CD4-positive, alpha-beta T cell treated with Interleukin-21 for 1 hour (primary cell): Measurements from ENCODE around the gene ADD2.
"Not testable (repeated sequence)": the region's sequence is repeated elsewhere in the genome, so short reads cannot be mapped to it uniquely, and the experiment has no call there.

Source experiments
- DNase-seq: peaks from one replicate; pipeline ENCODE4 v3.0.0-alpha.2; 2020

Gene ADD2

DNA sequence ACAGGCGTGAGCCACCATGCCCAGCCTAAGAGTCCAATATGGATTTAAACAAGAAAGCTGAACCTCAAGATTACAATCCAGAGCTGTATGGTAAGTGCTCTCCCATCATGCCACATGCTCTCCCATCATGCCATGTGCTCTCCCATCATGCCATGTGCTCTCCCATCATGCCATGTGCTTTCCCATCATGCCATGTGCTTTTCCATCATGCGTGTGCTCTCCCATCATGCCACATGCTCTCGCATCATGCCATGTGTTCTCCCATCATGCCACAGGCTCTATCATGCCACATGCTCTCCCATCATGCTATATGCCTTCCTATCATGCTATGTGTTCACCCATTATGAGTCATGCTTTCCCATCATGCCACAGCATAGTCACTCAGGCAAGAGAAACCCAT is 20.7 kb downstream of the ADD2 start:
- no peak for DNase-seq

DNA sequence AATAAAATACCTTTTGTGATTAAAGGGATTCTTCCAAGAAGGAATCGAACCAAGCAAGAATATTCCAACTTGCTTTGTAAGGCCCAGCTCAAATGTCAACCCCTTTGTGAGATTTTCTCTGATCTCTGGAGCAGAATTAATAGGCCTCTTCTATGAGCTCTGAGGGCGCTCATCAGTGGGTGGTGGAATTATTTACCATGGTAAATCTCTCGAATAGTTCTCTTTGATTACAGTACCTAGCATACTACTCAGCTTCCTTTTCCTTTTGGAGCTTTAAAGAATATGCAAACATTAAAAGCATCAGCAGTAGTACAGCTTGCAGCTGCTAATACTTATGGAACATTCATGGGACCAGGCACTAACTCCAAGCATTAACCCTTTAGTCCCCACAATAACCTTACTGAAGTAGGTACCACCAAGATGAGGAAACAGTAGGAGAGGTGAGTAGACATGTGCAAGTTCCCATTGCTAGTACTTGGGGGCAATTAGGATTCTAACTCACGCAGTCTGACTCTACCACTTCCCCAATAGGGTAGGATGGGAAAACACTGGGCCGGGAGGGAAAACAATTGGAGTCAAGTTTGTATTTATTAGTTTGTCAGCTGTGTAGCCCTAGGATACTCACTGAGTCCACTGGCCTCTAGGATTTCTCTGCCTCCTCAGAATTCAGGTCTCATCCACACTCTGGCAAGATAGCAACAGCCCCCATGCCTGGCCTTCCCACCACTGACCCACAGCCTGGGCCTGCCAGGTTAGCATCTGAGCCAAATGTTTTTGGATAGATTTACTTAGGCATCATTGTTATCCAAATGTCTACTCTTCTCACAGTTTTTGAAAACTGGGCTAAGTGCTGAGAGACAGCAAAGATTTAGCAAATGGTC is 21.7 kb downstream of the ADD2 start:
- no peak for DNase-seq

- no peak for DNase-seq
Measured at GRCh38 chr2:70745276-70745825, 22.6 kb downstream of the ADD2 start.

DNA sequence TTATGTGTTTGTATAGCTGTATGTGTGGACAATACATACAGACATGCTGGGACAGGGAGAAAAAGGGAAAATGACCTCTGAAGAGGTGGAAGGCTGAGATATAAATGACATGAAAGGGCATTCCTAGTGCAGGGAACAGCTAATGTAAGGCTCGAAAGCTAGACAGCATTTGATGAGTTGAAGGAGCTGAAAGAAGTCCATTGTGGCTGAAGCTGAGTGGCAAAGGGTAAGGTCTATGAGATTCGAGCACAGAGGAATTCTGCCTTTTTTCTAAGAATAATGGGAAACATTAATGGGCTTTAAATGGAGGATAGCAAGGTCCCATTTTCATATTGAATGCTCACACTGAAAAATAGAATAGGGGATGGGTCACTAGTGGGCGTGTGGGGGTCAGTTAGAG is 23.6 kb downstream of the ADD2 start:
- no peak for DNase-seq

DNA sequence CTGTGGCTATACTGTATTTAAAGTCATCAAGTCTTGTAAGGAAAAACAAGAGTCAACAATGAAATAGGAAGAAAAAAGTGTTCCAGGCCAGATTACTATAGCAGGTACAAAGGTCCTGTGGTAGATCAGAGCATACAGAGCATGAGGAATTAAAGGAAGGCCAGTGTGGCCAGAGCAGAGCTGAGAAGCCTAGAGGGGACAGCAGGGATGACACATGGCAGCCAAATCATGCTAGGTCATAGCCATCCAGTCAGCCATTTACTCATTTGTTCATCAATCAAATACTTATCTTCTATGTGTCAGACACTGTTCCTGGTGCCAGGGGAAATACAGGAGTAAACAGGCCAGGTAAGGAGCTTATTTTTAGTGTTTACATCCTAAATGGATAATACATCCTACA is 24.3 kb downstream of the ADD2 start:
- DNase-seq, result no peak

- DNase-seq, result no peak
Measured at GRCh38 chr2:70743068-70743467, 24.9 kb downstream of the ADD2 start.

DNA sequence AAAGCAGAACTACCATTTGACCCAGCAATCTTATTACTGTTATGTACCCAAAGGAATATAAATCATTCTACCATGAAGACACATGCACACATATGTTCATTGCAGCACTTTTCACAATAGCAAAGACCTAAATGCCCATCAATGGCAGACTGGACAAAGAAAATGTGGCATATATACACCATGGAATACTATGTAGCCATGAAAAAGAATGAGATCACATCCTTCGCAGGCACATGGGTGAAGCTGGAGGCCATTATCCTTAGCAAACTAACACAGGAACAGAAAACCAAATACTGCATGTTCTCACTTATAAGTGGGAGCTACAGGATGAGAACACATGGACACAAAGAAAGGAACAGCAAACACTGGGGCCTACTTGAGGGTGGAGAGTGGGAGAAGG is 28.5 kb downstream of the ADD2 start:
- not testable (repeated sequence) for DNase-seq

- no peak for DNase-seq
Measured at GRCh38 chr2:70738159-70738558, 29.8 kb downstream of the ADD2 start.

- no peak for DNase-seq
Measured at GRCh38 chr2:70735071-70735470, 32.9 kb downstream of the ADD2 start.

DNA sequence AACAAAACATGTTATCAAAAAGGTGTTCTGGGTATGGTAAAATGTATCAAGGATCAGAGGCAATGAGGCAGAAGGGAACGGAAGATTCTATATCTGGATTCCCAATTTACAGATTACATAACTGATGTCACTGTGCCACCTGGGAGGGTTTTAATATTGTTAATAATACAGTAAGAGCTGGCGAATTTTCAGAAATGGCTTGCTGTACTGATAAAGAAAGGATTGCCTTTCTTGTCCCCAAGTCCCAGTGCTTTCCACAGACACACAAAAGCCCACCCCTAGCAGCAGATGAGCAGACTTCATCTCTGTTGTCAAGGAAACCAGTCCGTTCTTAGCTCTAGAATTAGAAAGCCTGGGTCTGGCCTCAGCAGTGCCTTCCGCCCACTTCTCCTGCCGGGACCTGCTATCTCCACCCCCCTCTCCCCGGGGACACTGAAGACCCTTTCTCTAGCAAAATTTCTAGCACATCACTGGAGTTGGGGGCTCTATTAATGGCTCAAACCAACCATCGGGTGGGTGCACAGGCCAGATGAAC is 34.3 kb downstream of the ADD2 start:
- DNase-seq, result no peak

- DNase-seq, result no peak
Measured at GRCh38 chr2:70732766-70733645, 35.0 kb downstream of the ADD2 start.

GRCh38 chr2:70730730-70731129 is 37.3 kb downstream of the ADD2 start:
- no peak for DNase-seq

DNA sequence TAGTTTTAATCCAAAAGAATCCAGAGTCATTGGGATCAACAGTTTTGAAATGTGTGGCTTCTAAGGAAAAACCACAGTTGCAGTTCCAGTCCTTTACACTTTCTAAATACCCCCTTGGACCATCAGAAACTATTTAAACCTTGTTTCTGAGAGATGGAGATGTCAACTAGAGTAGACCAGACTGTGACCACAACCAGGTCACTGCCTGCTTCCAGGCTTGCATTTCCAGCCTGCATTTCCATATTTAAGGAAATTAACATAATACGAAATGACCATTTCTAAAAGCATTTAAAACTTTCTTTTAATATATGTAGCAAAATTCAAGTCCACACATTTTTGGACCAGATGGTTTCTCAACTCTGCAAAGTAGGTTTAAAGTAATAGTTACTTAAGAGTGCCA is 38.4 kb downstream of the ADD2 start:
- DNase-seq, result no peak

GRCh38 chr2:70728128-70728527 is 39.9 kb downstream of the ADD2 start:
- DNase-seq, result no peak

DNA sequence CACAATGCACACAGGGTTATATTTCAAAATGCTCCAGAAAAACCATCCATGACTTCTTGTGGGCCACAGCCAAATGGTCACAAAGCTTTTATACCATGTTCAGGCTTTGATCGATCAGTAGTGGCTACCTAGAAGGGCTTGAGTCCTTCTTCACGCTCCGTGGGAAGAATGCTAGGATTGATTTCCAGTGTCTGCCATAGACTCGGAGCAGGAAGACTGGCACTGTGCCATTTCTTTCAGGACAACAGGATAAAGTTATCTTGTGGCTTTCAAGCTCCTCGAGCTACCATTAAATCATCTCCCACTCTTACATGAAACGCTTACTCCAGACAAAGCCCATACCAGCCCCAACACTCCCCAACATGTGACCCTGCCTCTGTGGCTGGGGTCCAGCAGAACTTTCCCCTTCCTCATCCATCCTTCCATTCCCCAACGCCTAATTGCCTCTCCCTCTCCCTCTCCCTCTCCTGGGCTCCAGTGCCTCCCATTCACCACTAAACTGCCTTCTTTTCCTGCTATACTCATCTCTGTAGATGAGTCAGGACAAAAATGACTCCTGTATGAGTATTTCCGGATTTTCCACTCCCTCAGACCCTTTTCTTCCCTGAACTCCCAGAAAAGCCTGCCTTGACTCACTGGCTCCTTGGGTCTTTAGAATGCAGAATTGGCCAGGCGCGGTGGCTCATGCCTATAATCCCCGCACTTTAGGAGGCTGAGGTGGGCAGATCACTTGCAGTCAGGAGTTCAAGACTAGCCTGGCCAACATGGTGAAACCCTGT is 40.9 kb downstream of the ADD2 start:
- no peak for DNase-seq

GRCh38 chr2:70725505-70725904 is 42.5 kb downstream of the ADD2 start:
- no peak for DNase-seq

- no peak for DNase-seq
Measured at GRCh38 chr2:70724366-70724765, 43.6 kb downstream of the ADD2 start.

GRCh38 chr2:70723286-70723885 is 44.6 kb downstream of the ADD2 start:
- no peak for DNase-seq

DNA sequence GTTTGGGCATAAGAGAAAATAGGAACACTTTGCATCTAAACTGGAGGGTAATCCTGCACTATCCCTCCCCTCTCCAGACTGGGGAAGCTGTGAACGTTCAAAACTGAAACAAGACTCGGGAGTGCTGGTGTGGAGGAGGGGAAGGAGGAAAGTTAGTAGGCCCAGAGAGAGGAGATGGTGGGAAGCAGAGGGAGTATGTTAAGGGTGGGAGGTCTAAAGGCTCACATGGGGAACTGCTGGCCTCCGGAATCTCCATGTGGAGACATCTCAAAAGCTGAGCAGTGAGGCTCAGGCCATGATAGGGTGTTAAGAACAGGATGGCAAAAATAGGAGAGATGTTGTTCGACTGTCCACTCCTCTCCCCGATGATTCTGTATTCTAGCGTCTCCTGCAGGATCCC is 47.9 kb downstream of the ADD2 start:
- DNase-seq, result no peak

GRCh38 chr2:70719231-70719630 is 48.8 kb downstream of the ADD2 start:
- no peak for DNase-seq

- no peak for DNase-seq
Measured at GRCh38 chr2:70718736-70719135, 49.3 kb downstream of the ADD2 start.

GRCh38 chr2:70718241-70718640 is 49.8 kb downstream of the ADD2 start:
- no peak for DNase-seq
